ENCODE data around the gene GABRR3. TPM values are rescaled to one million over a fixed set of nuclear protein-coding genes. Genes with fewer than 3 reads are reported as not detected.
A peak's percentile ranks its signal among the peaks of the same experiment; 100 is the strongest.

Gene GABRR3
- total RNA-seq, 1 donor from 2014 or later = 0.05 TPM

DNA sequence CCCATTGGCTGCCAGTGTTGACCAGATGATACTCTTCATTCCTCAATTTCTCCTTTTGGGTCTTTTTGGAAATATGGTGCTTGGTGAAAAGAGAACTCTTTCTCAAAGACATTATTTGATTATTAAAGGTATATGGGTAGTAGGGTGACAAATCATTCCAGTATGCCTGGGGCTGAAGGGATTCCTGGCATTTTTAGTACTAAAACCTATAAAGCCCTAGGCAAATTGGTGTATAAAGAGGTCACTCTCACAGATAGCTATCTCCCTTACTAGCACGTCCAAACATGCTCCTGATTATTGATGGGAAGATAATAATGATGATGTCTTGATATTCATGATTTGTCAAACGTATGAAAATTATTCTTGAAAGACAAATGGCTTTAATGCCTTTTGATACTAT is 1.1 kb downstream of the GABRR3 start:
- intact Hi-C loops (cut with micrococcal nuclease) = no loop called here
- H3K4me1 Mint-ChIP-seq = peaks cover 22% of the 10 kb centered on the region
- H3K9me3 Mint-ChIP-seq = no peaks in the 10 kb centered on the region
- H3K36me3 Mint-ChIP-seq (ENCODE audit: low read depth) = no peaks in the 10 kb centered on the region
- H3K27me3 Mint-ChIP-seq = peaks cover 6% of the 10 kb centered on the region
- H3K27ac Mint-ChIP-seq = no peak overlapping the region
- DNase-seq = no peak
- no peak overlapping the region for H3K4me3 Mint-ChIP-seq

DNA sequence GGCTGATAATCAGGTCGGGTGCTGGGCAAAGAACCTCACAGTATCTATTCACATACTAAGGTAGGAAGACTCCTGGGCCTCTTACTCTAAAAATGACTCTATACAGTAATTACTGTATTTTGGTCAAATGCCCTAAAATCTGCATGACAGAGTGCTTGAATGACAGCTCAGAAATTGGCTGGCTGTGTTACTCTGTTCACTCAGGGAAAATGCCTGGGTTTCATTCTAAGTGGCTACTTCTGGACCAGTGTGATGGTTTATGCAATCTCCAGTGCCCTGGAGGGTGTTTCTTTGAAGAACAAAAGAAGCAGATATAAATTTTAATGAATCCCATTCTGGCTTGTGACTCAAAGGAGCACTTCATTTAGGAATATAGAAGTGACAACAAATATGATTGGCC is 2.2 kb downstream of the GABRR3 start:
- Mint-ChIP-seq H3K9me3 (no peaks in the 10 kb centered on the region), H3K4me3 (no peak overlapping the region), H3K36me3 (ENCODE audit: low read depth) (no peaks in the 10 kb centered on the region), H3K4me1 (peaks cover 21% of the 10 kb centered on the region), H3K27ac (no peak overlapping the region), H3K27me3 (peaks cover 6% of the 10 kb centered on the region)
- intact Hi-C loops (cut with micrococcal nuclease) = no loop called here
- no peak for DNase-seq

DNA sequence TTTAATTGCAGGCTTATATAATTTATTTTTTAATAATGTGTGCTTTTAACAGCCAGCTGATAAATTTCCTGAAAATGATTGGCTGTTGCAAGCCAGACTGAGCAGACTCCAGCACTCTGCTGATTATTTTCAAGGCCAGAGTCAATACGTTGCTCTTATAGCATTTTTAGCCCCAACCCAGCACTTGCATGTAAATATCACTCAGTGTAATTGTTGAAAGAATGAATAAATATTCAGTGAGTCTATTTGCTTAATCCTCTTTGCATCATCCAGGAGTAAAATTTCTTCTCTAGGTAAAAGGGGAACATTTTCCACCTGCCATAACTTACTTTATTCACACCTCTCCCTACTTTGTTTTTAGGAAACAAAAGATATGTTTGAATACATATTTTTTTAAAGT is 2.9 kb downstream of the GABRR3 start:
- no peak overlapping the region for H3K27ac Mint-ChIP-seq
- no peak overlapping the region for H3K4me3 Mint-ChIP-seq
- DNase-seq = no peak
- intact Hi-C loops (cut with micrococcal nuclease) = no loop called here
- no peaks in the 10 kb centered on the region for H3K9me3 Mint-ChIP-seq
- H3K4me1 Mint-ChIP-seq = peaks cover 16% of the 10 kb centered on the region
- H3K36me3 Mint-ChIP-seq (ENCODE audit: low read depth) = no peaks in the 10 kb centered on the region
- H3K27me3 Mint-ChIP-seq = peaks cover 6% of the 10 kb centered on the region

DNA sequence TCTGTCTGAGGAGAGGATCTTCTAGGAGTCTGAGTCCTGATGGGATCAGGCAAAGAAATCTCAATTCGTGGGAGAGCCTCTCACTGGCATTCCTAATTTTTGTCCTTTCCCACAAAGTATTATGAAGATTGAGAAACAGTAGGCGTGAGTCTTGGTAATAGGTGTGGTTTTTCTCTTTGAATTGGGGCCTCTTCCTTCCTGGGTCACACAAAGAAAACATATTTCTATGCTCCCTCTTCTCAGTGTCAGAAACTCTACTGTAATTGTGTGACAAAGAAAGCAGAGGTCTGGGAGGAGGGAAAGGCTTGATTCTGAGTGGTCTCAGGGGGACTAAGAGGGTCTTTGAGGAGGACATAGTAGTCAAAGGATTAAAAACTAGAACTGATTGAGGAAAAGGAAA is 6.0 kb downstream of the GABRR3 start:
- Mint-ChIP-seq H3K4me1 (peaks cover 25% of the 10 kb centered on the region), H3K27me3 (no peaks in the 10 kb centered on the region), H3K36me3 (ENCODE audit: low read depth) (no peaks in the 10 kb centered on the region), H3K9me3 (no peaks in the 10 kb centered on the region), H3K27ac (peak overlapping the region; percentile 90), H3K4me3 (peak overlapping the region; percentile 76)
- peak; percentile 60 for DNase-seq
- intact Hi-C loops (cut with micrococcal nuclease) = loop anchor here (1.0 kb wide), 1 partner anchor 10 kb away; no protein-coding TSS in a partner anchor

DNA sequence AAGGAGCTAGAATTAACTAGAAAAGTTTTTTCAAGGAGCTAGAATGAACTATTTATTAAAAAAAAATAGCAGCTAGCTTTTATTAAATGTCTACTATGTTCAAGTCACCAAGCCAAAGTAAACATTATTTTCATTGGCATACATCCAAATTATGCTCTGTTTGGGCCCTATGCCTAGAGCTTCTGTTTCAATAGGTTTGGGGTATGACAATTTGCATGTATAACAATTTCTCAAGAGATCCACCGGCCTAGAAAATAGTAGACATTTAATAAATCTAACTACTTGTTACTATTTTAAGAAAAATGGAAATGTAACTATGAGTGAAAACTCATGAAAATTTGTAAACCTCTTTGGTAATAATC is 8.0 kb downstream of the GABRR3 start:
- Mint-ChIP-seq H3K9me3 (no peaks in the 10 kb centered on the region), H3K27ac (no peak overlapping the region), H3K36me3 (ENCODE audit: low read depth) (no peaks in the 10 kb centered on the region), H3K27me3 (no peaks in the 10 kb centered on the region), H3K4me3 (no peak overlapping the region), H3K4me1 (peaks cover 30% of the 10 kb centered on the region)
- DNase-seq = no peak
- intact Hi-C loops (cut with micrococcal nuclease) = no loop called here

DNA sequence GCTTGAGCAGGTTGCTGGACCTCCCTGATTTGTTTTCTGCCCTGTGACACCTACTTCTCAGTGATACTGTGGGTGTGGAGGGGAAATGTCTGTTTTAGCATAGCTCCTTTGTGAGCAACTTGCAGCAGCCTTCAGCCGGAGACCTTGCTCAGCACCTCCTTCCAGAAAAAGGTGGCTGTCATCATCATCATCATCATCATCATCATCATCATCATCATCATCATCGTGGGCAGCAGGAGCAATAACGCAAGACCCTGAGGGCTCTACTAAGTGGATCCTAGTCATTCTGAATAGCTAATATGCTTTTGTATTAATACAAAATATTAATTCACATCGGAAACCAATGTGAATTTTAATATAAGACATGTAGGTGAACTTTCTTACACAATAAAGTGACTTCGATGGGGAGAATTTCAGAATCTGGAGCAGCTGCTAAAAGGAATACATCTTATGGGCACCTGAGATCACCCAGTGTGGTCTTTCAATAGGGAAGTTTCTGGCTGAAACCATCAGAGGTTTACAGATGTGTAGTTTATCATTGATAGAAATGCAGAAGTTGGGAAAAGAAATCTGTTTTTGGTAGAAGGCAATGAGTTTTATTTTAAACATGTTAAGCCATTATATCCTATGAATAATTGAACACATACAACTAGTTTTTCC is 8.6 kb downstream of the GABRR3 start:
- Mint-ChIP-seq H3K4me3 (no peak overlapping the region), H3K36me3 (ENCODE audit: low read depth) (no peaks in the 10 kb centered on the region), H3K27ac (no peak overlapping the region), H3K27me3 (no peaks in the 10 kb centered on the region), H3K4me1 (peaks cover 30% of the 10 kb centered on the region), H3K9me3 (no peaks in the 10 kb centered on the region)
- DNase-seq = no peak
- intact Hi-C loops (cut with micrococcal nuclease) = no loop called here

DNA sequence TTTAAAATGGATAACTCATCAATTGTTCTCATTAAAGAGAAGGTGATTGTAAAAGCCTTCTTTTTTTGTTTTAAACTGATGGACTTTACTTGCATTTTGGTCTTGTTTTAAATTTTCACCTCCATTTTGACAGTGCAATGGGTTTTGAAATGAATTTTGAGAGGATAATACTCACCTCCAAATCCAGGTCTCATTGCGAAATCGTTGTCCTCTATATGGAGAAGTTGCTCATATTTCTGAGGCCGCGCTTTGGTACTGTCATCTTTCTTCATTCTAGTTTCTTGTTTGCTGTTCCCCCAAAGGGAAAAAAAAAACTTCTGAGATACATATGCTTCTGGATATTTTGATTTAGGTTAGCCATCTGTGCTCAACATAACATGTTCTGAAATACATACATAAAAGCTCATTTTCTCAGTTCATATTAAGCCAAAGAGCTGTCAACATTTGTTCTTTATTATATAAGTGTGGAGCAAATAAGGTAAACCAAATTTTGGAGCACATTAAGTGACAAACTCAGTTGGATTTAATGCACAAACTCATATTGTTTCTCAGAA is 9.6 kb downstream of the GABRR3 start:
- DNase-seq = no peak
- no peaks in the 10 kb centered on the region for H3K27me3 Mint-ChIP-seq
- H3K36me3 Mint-ChIP-seq (ENCODE audit: low read depth) = no peaks in the 10 kb centered on the region
- H3K4me1 Mint-ChIP-seq = peaks cover 30% of the 10 kb centered on the region
- H3K4me3 Mint-ChIP-seq = no peak overlapping the region
- intact Hi-C loops (cut with micrococcal nuclease) = no loop called here
- no peak overlapping the region for H3K27ac Mint-ChIP-seq
- no peaks in the 10 kb centered on the region for H3K9me3 Mint-ChIP-seq

DNA sequence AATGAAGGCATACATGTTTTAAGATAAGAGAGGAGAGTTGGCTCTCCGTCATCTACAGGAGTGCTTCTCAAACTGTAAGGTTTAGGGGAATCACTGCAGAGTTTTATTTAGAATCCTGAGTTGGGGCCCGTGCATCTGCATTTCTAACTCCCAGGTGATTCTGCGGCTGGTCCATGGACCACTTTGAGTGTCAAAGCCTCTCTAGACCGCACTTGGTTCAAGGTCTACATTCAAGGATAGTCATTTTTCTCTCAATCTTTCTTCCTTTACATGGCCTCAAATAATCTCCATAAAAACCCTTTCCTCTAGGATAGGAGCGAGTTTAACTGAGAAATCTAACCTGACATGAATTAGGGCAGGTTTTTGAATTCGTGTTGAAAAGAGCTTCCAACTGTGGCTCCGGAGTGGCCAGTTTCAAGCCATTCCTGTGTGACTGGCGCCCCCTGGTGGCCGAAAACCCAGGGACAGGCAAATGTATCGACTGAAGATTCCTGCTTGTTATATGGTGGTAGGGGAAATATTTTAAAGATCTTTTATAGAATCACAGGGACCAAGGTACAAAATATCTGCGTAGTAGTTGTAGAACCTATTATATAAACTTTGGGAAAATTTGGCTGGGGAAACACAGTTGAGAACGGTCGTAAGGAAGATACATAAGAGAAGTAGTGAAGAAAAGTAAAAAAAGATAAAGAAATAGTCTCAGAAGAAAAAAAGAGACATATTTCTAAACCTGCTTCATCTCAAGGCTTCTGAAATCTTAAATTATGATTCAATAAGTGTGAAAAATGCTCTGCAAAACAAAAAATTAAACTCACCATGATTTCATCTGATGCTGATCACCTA is 11.9 kb downstream of the GABRR3 start:
- intact Hi-C loops (cut with micrococcal nuclease) = loop anchor here (1.0 to 2.0 kb wide), 3 partner anchors 52 to 305 kb away; no protein-coding TSS in a partner anchor
- H3K27me3 Mint-ChIP-seq = no peaks in the 10 kb centered on the region
- H3K4me3 Mint-ChIP-seq = peak overlapping the region; percentile 13
- no peaks in the 10 kb centered on the region for H3K9me3 Mint-ChIP-seq
- H3K36me3 Mint-ChIP-seq (ENCODE audit: low read depth) = no peaks in the 10 kb centered on the region
- peak; percentile 97 for DNase-seq
- H3K4me1 Mint-ChIP-seq = peaks cover 16% of the 10 kb centered on the region
- peak overlapping the region; percentile 25 for H3K27ac Mint-ChIP-seq

DNA sequence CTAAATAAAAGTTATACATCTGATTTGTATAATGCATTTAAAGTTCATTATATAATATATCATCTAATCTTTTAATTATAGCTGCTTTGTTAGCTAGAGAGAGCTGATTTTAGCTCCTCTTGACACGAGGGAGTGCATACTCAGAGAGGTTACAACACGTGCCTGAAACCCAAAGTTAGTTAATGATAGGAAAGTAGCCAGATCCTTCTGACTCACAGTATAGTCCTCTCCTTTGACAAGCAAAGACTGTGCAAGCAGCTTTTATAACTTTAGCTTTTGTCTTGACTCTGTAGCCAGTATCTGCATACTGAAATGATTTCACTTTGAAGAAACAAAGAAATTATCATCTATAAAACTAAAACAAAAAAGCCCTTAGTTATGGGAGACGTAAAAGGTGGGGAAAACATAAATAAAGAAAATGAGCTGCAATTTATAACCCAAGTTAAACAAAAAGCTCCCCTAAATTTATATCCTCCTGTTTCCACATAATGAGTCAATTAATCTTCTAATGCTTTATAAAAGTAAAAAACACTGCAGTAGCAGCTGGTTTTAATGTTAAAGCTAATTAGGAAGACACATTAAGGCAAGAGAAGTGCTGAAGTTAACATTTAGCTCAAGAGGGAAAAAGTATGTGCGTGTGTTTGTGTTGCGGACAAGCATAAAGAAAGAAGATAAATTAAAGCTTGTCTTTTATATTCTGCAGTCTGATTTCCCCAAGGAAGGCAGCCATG is 13.1 kb downstream of the GABRR3 start:
- intact Hi-C loops (cut with micrococcal nuclease) = loop anchor here (2.0 kb wide), 1 partner anchor 51 kb away; no protein-coding TSS in a partner anchor

DNA sequence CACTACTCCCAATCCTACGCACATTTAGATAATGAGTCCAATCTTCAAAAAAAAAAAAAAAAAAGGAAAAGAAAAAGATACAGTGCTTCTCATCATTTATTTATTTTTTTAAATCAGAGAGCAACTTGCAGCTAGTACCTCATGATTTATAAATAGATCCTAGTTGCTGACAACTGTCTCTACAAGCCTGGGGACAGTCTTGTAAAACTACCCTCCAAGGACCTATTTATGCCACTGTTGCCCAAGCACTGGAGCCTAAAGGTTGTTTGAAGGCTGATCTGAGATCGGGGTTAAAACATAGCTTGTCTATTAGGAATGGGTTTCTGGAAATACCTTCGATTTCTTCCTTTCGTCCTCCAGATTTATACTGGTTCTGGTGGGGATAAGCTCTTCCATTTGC is 14.7 kb downstream of the GABRR3 start:
- H3K4me3 Mint-ChIP-seq = no peak overlapping the region
- no peak for DNase-seq
- H3K27ac Mint-ChIP-seq = no peak overlapping the region
- peaks cover 21% of the 10 kb centered on the region for H3K4me1 Mint-ChIP-seq
- intact Hi-C loops (cut with micrococcal nuclease) = no loop called here
- peaks cover 4% of the 10 kb centered on the region for H3K9me3 Mint-ChIP-seq
- peaks cover 2% of the 10 kb centered on the region for H3K36me3 Mint-ChIP-seq (ENCODE audit: low read depth)
- no peaks in the 10 kb centered on the region for H3K27me3 Mint-ChIP-seq

More for the DNA sequence above, 13.1 kb downstream of the GABRR3 start:
- H3K27ac Mint-ChIP-seq = no peak overlapping the region
- no peak for DNase-seq
- H3K36me3 Mint-ChIP-seq (ENCODE audit: low read depth) = no peaks in the 10 kb centered on the region
- H3K9me3 Mint-ChIP-seq = no peaks in the 10 kb centered on the region
- H3K27me3 Mint-ChIP-seq = no peaks in the 10 kb centered on the region
- no peak overlapping the region for H3K4me3 Mint-ChIP-seq
- peaks cover 16% of the 10 kb centered on the region for H3K4me1 Mint-ChIP-seq

DNA sequence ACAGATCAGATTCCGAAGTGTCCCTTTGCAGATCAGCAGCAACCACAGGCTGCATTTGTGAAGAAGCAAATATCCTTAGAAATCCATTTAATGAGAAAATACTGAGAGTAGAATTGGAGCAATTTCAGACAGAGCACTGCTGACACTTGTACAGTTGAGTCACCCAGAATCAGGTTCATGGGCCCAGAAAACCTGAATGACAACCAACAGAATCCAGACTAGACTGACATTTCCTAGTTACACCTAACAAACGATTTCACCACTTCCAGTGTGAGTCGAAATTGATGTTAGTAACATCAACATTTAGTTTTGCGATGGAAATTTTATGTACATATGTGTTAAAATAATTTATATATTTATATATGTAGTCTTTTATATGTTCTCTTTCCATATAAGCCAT is 16.8 kb downstream of the GABRR3 start:
- Mint-ChIP-seq H3K36me3 (ENCODE audit: low read depth) (peaks cover 5% of the 10 kb centered on the region), H3K4me3 (no peak overlapping the region), H3K27me3 (no peaks in the 10 kb centered on the region), H3K27ac (no peak overlapping the region), H3K9me3 (peaks cover 6% of the 10 kb centered on the region), H3K4me1 (peaks cover 15% of the 10 kb centered on the region)
- intact Hi-C loops (cut with micrococcal nuclease) = no loop called here
- no peak for DNase-seq

DNA sequence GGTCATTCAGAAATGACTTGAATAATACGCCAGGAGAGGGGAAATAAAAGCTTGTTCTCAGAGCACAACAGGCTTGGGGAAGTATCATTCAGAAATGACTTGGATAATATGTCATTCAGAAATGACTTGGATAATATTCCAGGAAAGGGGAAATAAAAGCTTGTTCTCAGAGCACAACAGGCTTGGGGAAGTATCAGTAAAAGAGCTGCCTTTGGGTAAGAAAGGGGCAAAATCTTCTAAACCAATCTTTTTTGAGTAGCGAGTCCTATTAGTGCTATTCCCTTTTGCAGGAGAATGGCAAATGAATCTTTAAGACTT is 20.9 kb downstream of the GABRR3 start:
- Mint-ChIP-seq H3K4me1 (peaks cover 14% of the 10 kb centered on the region), H3K27ac (no peak overlapping the region), H3K4me3 (no peak overlapping the region), H3K9me3 (peaks cover 13% of the 10 kb centered on the region), H3K36me3 (ENCODE audit: low read depth) (peaks cover 7% of the 10 kb centered on the region), H3K27me3 (no peaks in the 10 kb centered on the region)
- intact Hi-C loops (cut with micrococcal nuclease) = no loop called here
- no peak for DNase-seq

DNA sequence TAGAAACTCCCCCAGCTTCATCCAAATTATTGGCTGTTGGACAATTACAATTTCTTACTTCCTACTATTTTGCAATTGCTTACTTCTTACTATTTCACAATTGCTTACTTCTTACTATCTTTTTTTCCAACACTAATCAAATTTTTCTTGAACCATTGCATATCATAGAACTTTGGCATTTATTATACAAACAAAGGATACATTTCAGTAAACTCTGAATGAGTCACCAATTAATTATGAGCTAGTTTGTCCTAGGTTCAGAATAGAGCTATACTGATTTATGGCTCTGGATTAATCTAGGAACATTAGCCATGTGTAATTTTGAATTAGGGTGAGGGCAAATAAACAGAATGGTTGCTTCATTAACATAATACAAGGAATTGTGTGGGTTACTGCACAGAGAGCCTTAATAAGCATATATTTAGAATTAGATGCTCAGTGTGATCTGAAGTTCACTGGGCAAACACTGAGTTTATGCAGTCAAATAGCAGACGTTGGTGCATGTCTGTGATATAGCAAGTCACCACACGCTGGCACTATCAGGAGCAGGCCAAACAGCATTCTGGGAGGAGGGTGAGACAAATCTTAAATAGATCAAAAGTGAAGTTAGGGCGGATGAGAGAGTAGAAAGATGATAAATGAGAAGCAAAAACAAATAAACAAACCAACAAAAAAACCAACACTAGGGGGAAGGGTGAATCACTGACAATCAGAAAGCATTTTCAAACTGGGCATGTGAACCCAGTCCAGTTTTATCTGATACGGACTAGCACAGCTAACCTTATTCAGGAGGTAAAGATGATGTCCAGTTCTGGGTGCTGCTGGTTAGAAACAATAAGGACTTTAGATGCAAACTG is 21.5 kb downstream of the GABRR3 start:
- DNase-seq = no peak
- intact Hi-C loops (cut with micrococcal nuclease) = no loop called here
- Mint-ChIP-seq H3K4me1 (peaks cover 19% of the 10 kb centered on the region), H3K36me3 (ENCODE audit: low read depth) (peaks cover 7% of the 10 kb centered on the region), H3K27ac (no peak overlapping the region), H3K9me3 (peaks cover 13% of the 10 kb centered on the region), H3K4me3 (no peak overlapping the region), H3K27me3 (no peaks in the 10 kb centered on the region)

All from activated CD4-positive, alpha-beta T cell treated with anti-CD3 and anti-CD28 coated beads, Interleukin-2, amount 10 ng/mL, durations not matched to agents 24 days and 14 days (primary cell).